ENCODE measurements around the gene TEX2. TPM values are rescaled to one million over a fixed set of nuclear protein-coding genes. Genes with fewer than 3 reads are reported as not detected.

Gene TEX2
- total and polyA plus RNA-seq, 2 donors (not counting 1 experiment from before 2014, with no cell fraction given) = 4.0 to 7.6 TPM

- H3K27me3 ChIP-seq (replicated peaks in 1 of 4; ENCODE audit: control extremely low read depth in 1 of 4, control insufficient read depth in 3 of 4, insufficient read depth in 4 of 4, low read length in 3 of 4) = no peaks in the 10 kb centered on the region
- no peaks in the 10 kb centered on the region for H3K9me3 ChIP-seq (ENCODE audit: control extremely low read depth in 1 of 3, control insufficient read depth in 2 of 3, insufficient read depth in 1 of 3, low read length in 2 of 3)
- intact Hi-C loops (cut with micrococcal nuclease) = no loop called here
- H3K36me3 ChIP-seq (replicated peaks in 1 of 2; ENCODE audit: control extremely low read depth in 1 of 2, control insufficient read depth in 1 of 2, extremely low read depth in 1 of 2, insufficient read depth in 2 of 2, low read length in 1 of 2) = peaks cover 0 to 8% of the 10 kb centered on the region in 2 experiments
- Mint-ChIP-seq H3K27ac (no peak overlapping the region), H3K4me1 (no peaks in the 10 kb centered on the region), H3K9me3 (ENCODE audit: insufficient read depth) (no peaks in the 10 kb centered on the region), H3K27me3 (no peaks in the 10 kb centered on the region), H3K4me3 (no peak overlapping the region)
- TF ChIP-seq CTCF (IDR thresholded peaks at IDR 0.05) (no peak), EZH2 (IDR thresholded peaks at IDR 0.05; ENCODE audit: borderline replicate concordance, insufficient read depth, low read depth, low read length, poor library complexity, severe bottlenecking) (no peak)
- ATAC-seq (ENCODE audit: low read depth) (no peak), DNase-seq (no peak)
- no peak overlapping the region for H2AFZ ChIP-seq (ENCODE audit: insufficient read depth, low read depth, low read length, poor library complexity, severe bottlenecking)
- ChIA-PET CTCF (no interaction called here), POLR2A (no interaction called here)
- H3K27ac ChIP-seq (ENCODE audit: low read length in 2 of 2) = no peak overlapping the region
- H3K79me2 ChIP-seq (ENCODE audit: control insufficient read depth, insufficient read depth, low read length) = no peaks in the 10 kb centered on the region
- WGBS (ENCODE audit: insufficient coverage) = 93% methylated on average over 5 of the region's 6 CpGs
- no peaks in the 10 kb centered on the region for H3K4me1 ChIP-seq (ENCODE audit: control insufficient read depth in 2 of 2, insufficient read depth in 2 of 2, low read length in 2 of 2)
- no peak overlapping the region for H3K9ac ChIP-seq (ENCODE audit: low read length)
- no peak overlapping the region for H3K4me2 ChIP-seq (replicated peaks; ENCODE audit: low read depth, low read length, poor library complexity, severe bottlenecking)
- H4K20me1 ChIP-seq (ENCODE audit: control insufficient read depth, insufficient read depth, low read length, poor library complexity, severe bottlenecking) = no peaks in the 10 kb centered on the region
- H3K4me3 ChIP-seq (ENCODE audit: control extremely low read depth in 1 of 5, extremely low read depth in 1 of 5, insufficient read depth in 1 of 5, low read depth in 2 of 5, low read length in 4 of 5) = no peak overlapping the region
Observed at GRCh38 chr17:64190472-64190871, 72.6 kb downstream of the TEX2 start.

GRCh38 chr17:64188088-64188487 is 75.0 kb downstream of the TEX2 start:
- Histone ChIP-seq H3K27ac (ENCODE audit: low read length in 2 of 2) (no peak overlapping the region), H2AFZ (ENCODE audit: insufficient read depth, low read depth, low read length, poor library complexity, severe bottlenecking) (no peak overlapping the region), H3K9me3 (ENCODE audit: control extremely low read depth in 1 of 3, control insufficient read depth in 2 of 3, insufficient read depth in 1 of 3, low read length in 2 of 3) (no peaks in the 10 kb centered on the region), H3K4me1 (ENCODE audit: control insufficient read depth in 2 of 2, insufficient read depth in 2 of 2, low read length in 2 of 2) (no peaks in the 10 kb centered on the region), H3K27me3 (replicated peaks in 1 of 4; ENCODE audit: control extremely low read depth in 1 of 4, control insufficient read depth in 3 of 4, insufficient read depth in 4 of 4, low read length in 3 of 4) (no peaks in the 10 kb centered on the region), H3K9ac (ENCODE audit: low read length) (no peak overlapping the region), H3K79me2 (ENCODE audit: control insufficient read depth, insufficient read depth, low read length) (no peaks in the 10 kb centered on the region), H3K4me3 (ENCODE audit: control extremely low read depth in 1 of 5, extremely low read depth in 1 of 5, insufficient read depth in 1 of 5, low read depth in 2 of 5, low read length in 4 of 5) (no peak overlapping the region), H4K20me1 (ENCODE audit: control insufficient read depth, insufficient read depth, low read length, poor library complexity, severe bottlenecking) (no peaks in the 10 kb centered on the region), H3K36me3 (replicated peaks in 1 of 2; ENCODE audit: control extremely low read depth in 1 of 2, control insufficient read depth in 1 of 2, extremely low read depth in 1 of 2, insufficient read depth in 2 of 2, low read length in 1 of 2) (peaks cover 0 to 8% of the 10 kb centered on the region in 2 experiments), H3K4me2 (replicated peaks; ENCODE audit: low read depth, low read length, poor library complexity, severe bottlenecking) (no peak overlapping the region)
- TF ChIP-seq CTCF (IDR thresholded peaks at IDR 0.05) (no peak), EZH2 (IDR thresholded peaks at IDR 0.05; ENCODE audit: borderline replicate concordance, insufficient read depth, low read depth, low read length, poor library complexity, severe bottlenecking) (no peak)
- Mint-ChIP-seq H3K9me3 (ENCODE audit: insufficient read depth) (no peaks in the 10 kb centered on the region), H3K4me1 (no peaks in the 10 kb centered on the region), H3K4me3 (no peak overlapping the region), H3K27me3 (no peaks in the 10 kb centered on the region), H3K27ac (no peak overlapping the region)
- WGBS (ENCODE audit: insufficient coverage) = over 99% methylated on average over 14 of the region's 15 CpGs
- ChIA-PET POLR2A (no interaction called here), CTCF (no interaction called here)
- DNase-seq (no peak), ATAC-seq (ENCODE audit: low read depth) (no peak)
- intact Hi-C loops (cut with micrococcal nuclease) = no loop called here
